Epidermal melanocyte (primary cell): ENCODE data around the gene ABCC5.
A peak's percentile ranks its signal among the peaks of the same experiment; 100 is the strongest.
"Not testable (repeated sequence)": the region's sequence is repeated elsewhere in the genome, so short reads cannot be mapped to it uniquely, and the experiment has no call there.

Experiments
- DNase-seq: peaks from one replicate; pipeline ENCODE4 v3.0.0; 2011; ENCODE audit warnings: low spot score; ENCODE audit not compliant: insufficient read length

Gene ABCC5

GRCh38 chr3:183892610-183893214, 125.0 kb downstream of the ABCC5 start:
- DNase-seq, result no peak

- no peak for DNase-seq
These were observed 131.9 kb downstream of the ABCC5 start for GRCh38 chr3:183885766-183886165.

GRCh38 chr3:183884427-183885296, 133.0 kb downstream of the ABCC5 start, which contains the start of gene PARL:
TSS of gene PARL (minus strand) at chr3:183884880. CDS start at chr3:183884846, 34 bp downstream.
- peak; percentile 90 for DNase-seq

- no peak for DNase-seq
These were observed 133.6 kb downstream of the ABCC5 start for GRCh38 chr3:183884097-183884426.

GRCh38 chr3:183883291-183884096, 134.2 kb downstream of the ABCC5 start:
- no peak for DNase-seq

GRCh38 chr3:183880121-183880520, 137.6 kb downstream of the ABCC5 start:
- DNase-seq, result no peak

- DNase-seq, result no peak
These were observed 138.4 kb downstream of the ABCC5 start for GRCh38 chr3:183879243-183879642.

- DNase-seq, result no peak
These were observed 139.6 kb downstream of the ABCC5 start for GRCh38 chr3:183878071-183878470.

- not testable (repeated sequence) for DNase-seq
These were observed 140.5 kb downstream of the ABCC5 start for GRCh38 chr3:183877227-183877626.

- no peak for DNase-seq
These were observed 142.3 kb downstream of the ABCC5 start for GRCh38 chr3:183875411-183875810.

GRCh38 chr3:183873914-183874313, 143.8 kb downstream of the ABCC5 start:
- no peak for DNase-seq

GRCh38 chr3:183871541-183871940, 146.1 kb downstream of the ABCC5 start:
- DNase-seq, result no peak

- DNase-seq, result no peak
These were observed 147.1 kb downstream of the ABCC5 start for GRCh38 chr3:183870563-183870962.
